H4 (cell line): Measurements from ENCODE around the gene P2RX2. TPM values are rescaled to one million over a fixed set of nuclear protein-coding genes. Genes with fewer than 3 reads are reported as not detected.

ENCODE experiments used
- DNase-seq: peaks from one replicate; pipeline ENCODE4 v3.0.0-alpha.2; 2015; ENCODE audit warnings: low spot score
- total RNA-seq: library from RNA; depleted of rRNA; stranded (reverse); fragments of >200 nt; shearing (Covaris generic); gene quantifications from 2 replicates; pipeline ENCODE4 v1.2.3, GENCODE V29; 2014

Gene P2RX2
- total RNA-seq, 1 experiment from 2014 or later: not detected

GRCh38 chr12:132638541-132639408 lies 20.2 kb downstream of the P2RX2 start:
- no peak for DNase-seq

DNA sequence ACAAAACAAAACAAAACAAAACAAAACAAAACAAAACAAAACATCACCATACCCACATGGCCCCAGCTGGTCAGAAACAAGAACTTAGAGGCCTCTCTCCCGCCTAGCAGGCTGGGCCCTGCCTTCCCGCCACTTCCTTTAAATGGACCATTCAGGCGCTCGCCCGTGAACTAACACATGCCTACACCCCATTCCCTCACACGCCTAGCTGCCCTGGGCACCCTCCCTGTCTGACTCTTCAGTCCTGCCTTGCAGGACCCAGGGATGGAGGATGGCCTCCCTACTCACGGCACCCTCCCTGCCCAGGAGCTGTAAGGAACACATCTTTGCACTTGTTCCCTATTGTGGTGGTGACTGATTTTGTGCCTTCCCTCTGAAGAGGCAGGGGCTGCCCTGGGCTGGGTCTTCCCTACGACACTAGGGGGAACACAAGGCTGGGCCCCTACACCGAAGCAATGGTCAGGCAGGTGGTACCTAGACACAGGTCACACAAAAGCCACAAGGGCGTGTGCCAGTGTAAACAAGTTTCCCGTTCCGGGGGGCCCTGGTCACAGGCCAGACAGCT lies 21.5 kb downstream of the P2RX2 start:
- DNase-seq: no peak

GRCh38 chr12:132640936-132641335 lies 22.4 kb downstream of the P2RX2 start:
- no peak for DNase-seq

DNA sequence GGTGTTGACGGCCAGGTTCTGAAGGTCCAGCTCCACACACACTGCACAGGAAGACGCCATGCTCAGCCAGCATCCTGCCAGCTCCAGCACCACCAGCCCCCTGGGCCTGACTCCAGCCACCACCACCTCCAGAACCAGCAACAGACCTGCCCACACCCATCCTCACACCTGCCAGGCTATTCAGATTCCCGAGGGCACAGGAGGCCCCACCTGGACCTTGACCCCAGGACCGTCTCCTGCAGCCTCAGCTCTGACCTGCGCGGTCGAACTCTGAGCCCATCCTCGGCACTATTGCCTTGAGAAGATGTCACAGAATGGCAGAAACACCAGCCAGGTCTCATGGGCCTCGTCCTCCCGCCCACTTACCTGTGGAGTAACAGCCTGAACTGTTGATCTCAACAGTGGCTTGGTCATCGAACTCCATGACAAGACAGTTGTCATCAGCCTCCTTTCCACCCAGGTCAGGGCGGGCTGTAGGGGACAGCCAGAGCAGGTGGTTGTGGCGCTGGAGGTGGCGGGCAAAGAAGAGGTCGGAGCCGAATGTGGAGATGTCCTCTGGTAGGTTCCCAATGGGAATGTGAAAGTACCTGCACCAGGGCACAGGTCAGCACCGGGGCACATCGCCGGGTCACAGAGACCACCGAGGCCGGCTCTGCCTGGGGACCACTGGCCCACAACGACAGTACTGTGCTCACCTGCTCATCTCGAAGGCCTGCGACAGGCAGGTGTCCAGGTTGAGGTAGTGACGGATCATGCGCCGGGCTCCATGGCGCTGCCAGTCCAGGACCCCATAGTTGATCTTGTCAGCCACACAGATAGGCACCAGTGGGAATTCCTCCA lies 23.5 kb downstream of the P2RX2 start:
- no peak for DNase-seq

- no peak for DNase-seq
These were observed 24.6 kb downstream of the P2RX2 start for GRCh38 chr12:132642846-132643835.

- no peak for DNase-seq
These were observed 28.3 kb downstream of the P2RX2 start for GRCh38 chr12:132646850-132647249.

DNA sequence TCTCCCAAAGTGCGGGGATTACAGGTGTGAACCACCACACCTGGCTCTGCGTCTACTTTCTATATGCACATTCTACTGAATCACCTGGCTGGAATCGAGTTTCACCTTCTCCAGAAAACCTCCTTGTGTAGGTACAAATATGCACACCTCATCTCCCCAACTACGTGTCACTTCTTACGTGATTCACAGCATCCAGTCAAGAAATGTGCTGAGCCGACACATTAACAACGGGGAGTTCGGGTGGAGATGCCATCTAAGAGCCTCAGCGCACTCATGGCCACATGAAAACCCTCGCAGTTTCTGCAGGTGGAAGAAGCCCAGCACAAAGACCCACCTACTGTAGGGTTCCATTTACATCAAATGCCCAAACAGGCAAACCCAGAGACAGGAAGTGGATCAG lies 29.3 kb downstream of the P2RX2 start:
- no peak for DNase-seq

- no peak for DNase-seq
These were observed 30.1 kb downstream of the P2RX2 start for GRCh38 chr12:132648616-132649225.

DNA sequence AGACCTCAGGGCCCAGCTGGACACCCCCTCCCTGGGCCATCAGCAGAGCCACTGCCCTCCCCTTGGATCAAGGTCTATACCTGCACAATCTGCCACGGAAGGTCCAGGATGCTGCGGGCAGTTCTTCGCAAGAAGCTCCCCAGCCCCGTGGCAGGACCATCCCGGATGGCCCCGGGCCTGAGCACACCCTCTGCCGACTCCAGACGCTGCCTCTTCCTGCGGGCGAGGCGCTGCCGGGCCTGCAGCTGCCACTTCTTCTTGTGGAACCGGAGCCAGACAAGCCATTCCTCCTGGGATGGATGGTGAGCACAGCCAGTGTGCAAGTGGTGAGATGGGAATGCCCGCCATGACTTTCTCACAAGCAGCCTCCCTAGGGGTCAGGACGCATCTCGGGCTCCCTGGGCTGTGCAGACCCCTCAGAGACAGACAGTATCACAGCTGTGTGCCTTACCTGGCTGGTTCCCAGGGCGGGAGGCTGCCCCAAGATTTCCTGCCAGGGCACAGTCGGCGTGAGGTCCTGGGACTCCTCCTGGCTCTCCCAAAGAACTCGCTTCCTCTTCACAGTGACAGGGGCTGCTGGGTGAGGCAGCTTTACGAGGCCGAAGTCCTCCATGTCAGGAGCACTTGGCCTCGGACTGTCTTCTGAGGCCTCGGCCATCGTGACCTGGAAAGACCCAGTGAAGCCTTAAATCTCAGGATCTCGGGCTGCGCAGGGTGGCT lies 30.8 kb downstream of the P2RX2 start:
- DNase-seq: no peak

GRCh38 chr12:132651444-132652100 lies 33.0 kb downstream of the P2RX2 start:
- DNase-seq: no peak

DNA sequence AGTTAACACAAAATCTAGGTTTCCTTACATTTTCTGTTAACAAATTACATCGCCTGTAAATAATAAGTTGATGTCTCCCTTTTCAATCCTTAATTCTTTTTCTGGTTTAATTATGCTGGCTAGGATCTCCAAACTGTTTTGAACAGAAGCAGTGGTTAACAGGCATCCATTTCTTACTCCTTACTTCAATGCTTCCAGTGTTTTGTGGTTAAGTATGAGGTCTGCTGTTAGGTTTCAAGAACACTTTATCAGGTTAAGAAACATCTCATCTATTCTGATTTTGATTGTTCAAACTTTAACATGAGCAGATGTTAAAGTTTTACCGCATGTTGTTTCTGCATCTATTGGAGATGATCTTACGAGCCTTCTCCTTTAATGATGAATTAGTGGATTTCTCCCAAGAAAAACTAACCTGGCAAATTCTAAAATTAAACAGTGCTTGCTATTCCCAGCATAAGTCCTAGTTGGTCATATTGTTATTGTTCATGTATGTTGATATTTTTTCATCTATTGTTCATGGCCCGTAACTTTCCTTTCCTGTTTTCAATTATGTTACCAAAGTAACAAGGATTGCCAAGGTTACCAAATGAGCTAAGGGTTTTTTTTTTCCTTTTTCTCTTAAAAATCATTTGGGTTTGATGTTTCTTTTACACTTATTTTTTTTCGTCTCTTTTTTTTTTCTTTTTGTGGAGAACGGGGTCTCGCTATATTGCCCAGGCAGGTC lies 35.2 kb downstream of the P2RX2 start:
- DNase-seq: no peak

DNA sequence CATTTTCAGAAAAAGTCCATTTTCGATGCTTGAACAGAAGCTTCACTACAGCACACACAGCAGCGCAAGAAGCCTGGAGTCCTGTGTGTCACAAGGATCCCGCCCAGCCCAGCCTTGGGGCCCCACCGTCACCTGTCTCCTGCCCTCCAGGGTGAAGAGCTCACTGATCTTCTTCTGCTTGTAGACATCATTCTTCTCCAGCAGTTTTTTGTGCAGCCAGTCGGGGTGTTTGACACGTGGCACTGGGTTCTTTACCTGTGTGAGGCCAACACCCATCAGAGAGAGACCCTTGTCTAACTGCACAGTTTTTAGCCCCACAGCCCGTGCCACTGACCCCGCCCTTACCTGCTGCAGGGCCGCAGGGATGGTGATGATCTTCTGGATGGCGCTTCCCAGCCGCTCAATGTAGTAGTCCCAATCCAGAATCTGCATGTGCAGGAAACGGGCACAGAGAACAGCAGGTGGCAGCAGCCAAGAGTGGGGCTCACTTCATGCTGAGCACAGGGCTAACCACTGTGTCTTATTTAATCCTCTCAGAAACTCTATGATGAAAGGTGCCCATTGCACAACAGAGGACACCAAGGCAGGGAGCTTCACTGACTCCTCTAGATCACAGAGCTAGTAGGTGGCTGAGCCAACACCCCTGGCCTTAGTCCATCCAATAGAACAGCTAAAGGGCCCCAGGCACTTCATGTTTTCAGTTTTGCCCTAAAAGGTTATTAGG lies 38.6 kb downstream of the P2RX2 start:
- DNase-seq: no peak

DNA sequence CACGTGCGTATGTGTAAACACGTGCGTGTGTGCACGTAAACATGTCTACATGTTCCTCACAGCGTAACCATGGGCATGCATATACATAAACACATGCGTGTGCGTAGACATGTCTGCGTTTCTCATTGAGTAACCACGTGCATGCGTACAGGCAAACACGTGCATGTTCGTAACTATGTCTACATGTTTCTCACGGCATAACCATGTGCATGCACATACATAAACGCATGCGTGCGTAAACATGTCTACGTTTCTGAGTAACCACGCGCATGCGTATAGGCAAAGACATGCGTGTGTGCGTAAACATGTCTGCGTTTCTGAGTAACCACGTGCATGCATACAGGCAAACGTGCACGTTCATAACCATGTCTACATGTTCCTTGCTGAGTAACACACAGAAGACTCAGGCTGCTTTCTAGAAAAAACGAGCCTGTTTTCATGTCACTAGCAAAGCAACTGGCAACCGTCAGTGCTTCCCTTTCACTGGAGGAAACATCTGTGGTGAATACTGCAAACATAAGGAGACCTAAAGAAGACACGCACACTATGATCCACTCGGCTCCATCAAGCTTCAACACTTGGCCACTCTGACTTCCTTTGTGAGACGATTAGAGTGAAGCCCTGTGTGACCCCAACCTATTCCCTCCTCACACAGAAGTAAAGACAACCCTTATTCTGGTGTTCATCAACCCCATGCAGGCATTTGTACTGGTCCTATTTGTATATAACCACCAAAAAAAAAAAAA lies 39.7 kb downstream of the P2RX2 start:
- no peak for DNase-seq

DNA sequence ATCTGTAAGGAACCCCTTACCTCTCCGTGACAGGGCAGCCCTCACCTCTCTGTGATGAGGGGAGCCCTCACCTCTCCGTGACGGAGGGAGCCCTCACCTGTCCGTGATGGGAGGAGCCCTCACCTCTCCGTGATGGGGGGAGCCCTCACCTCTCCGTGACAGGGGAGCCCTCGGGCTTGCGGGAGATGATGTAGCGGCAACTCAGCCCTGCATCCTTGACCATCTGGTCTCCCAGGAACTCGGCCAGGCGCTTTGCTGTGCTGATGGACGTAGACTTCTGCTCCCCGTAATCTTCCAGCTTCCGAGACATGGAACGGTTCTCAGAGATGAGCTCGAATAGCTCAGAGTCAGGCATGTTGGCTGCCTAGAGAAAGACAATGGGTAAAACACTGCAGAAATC lies 40.6 kb downstream of the P2RX2 start:
- no peak for DNase-seq

- no peak for DNase-seq
These were observed 41.5 kb downstream of the P2RX2 start for GRCh38 chr12:132660052-132660451.

DNA sequence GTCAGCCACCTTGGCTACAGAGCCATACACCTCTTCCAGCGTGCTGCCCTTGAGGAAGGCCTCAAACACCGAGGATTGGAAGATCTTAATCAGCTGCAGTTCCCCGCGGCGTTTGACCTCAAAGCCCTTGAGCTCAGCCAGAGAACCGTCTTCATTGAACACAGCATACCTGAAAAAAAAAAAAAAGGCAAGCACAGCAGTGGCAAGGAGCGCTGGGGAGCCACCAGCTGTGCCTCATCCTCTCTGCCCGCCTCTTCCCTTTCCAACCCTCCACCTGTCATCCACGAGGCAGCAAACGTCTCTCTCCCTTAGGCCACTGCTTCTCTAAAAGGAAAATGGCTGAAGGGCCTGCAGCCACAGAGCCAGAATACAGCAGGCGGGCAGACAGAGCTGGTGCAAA lies 42.4 kb downstream of the P2RX2 start:
- no peak for DNase-seq

- DNase-seq: no peak
These were observed 43.4 kb downstream of the P2RX2 start for GRCh38 chr12:132661972-132662371.
